ENCODE measurements around the gene PTAR1.

The PTAR1 gene

DNA sequence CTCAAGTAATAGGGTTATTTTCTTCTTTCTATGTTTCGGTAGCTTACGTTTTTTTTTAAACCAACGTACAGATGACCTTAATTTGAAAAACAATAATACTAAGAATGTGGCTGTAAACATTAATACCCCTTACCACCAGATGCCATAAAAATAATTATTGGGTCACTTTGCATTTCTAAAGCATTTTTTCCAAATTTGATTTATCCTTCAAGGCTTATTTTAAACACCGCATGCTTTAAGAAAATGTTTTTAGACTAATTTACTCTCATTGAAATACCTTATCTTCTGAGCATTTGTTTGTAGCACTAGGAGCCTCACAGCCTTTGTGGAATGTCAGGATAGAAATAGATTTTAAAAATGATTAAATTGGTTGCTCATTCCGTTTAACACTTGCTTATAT, 81.9 kb downstream of the PTAR1 start:
- Histone ChIP-seq H3K79me2 (ENCODE audit: control insufficient read depth, insufficient read depth, low read length) (no peaks in the 10 kb centered on the region), H2BK15ac (replicated peaks; ENCODE audit: low read depth) (no peak overlapping the region), H4K8ac (ENCODE audit: low read depth, low read length) (no peak overlapping the region), H3K9ac (ENCODE audit: low read length) (no peak overlapping the region), H3K18ac (ENCODE audit: low read length) (no peak overlapping the region), H3K36me3 (ENCODE audit: control insufficient read depth, insufficient read depth, low read length) (no peaks in the 10 kb centered on the region), H2AK5ac (ENCODE audit: low read length) (no peak overlapping the region), H2BK5ac (ENCODE audit: low read length) (no peak overlapping the region), H3K27me3 (ENCODE audit: insufficient read depth, low read length, poor library complexity) (no peaks in the 10 kb centered on the region), H3K27ac (ENCODE audit: low read depth, low read length) (no peak overlapping the region), H3K4me2 (ENCODE audit: low read length) (no peak overlapping the region), H3K4me1 (ENCODE audit: control insufficient read depth, low read depth, low read length) (no peaks in the 10 kb centered on the region), H3K79me1 (ENCODE audit: low read length) (no peaks in the 10 kb centered on the region), H3K56ac (ENCODE audit: low read length) (no peak overlapping the region), H3K4ac (ENCODE audit: low read depth, low read length) (no peak overlapping the region), H4K5ac (ENCODE audit: low read length) (no peak overlapping the region), H2BK120ac (ENCODE audit: low read depth, low read length) (no peak overlapping the region), H3K23ac (ENCODE audit: low read length) (no peak overlapping the region), H3K4me3 (ENCODE audit: low read length) (no peak overlapping the region)
- DNase-seq, result no peak
- no CpG with 5 or more reads among the region's 5 CpGs for WGBS (ENCODE audit: extremely low coverage, insufficient coverage, low lambda C conversion rate)

GRCh38 chr9:69675563-69675962, 84.2 kb downstream of the PTAR1 start:
- no peak overlapping the region for H3K4me2 ChIP-seq (ENCODE audit: low read length)
- no CpG with 5 or more reads among the region's 3 CpGs for WGBS (ENCODE audit: extremely low coverage, insufficient coverage, low lambda C conversion rate)
- H3K18ac ChIP-seq (ENCODE audit: low read length), result no peak overlapping the region
- H3K56ac ChIP-seq (ENCODE audit: low read length), result no peak overlapping the region
- H3K4ac ChIP-seq (ENCODE audit: low read depth, low read length), result no peak overlapping the region
- no peaks in the 10 kb centered on the region for H3K27me3 ChIP-seq (ENCODE audit: insufficient read depth, low read length, poor library complexity)
- H2BK5ac ChIP-seq (ENCODE audit: low read length), result no peak overlapping the region
- no peak overlapping the region for H3K27ac ChIP-seq (ENCODE audit: low read depth, low read length)
- H3K79me1 ChIP-seq (ENCODE audit: low read length), result no peaks in the 10 kb centered on the region
- no peak for DNase-seq
- no peaks in the 10 kb centered on the region for H3K4me1 ChIP-seq (ENCODE audit: control insufficient read depth, low read depth, low read length)
- no peak overlapping the region for H3K23ac ChIP-seq (ENCODE audit: low read length)
- no peaks in the 10 kb centered on the region for H3K79me2 ChIP-seq (ENCODE audit: control insufficient read depth, insufficient read depth, low read length)
- no peak overlapping the region for H3K9ac ChIP-seq (ENCODE audit: low read length)
- no peaks in the 10 kb centered on the region for H3K36me3 ChIP-seq (ENCODE audit: control insufficient read depth, insufficient read depth, low read length)
- H2AK5ac ChIP-seq (ENCODE audit: low read length), result no peak overlapping the region
- H4K5ac ChIP-seq (ENCODE audit: low read length), result no peak overlapping the region
- no peak overlapping the region for H4K8ac ChIP-seq (ENCODE audit: low read depth, low read length)
- no peak overlapping the region for H3K4me3 ChIP-seq (ENCODE audit: low read length)
- H2BK15ac ChIP-seq (replicated peaks; ENCODE audit: low read depth), result no peak overlapping the region
- no peak overlapping the region for H2BK120ac ChIP-seq (ENCODE audit: low read depth, low read length)

GRCh38 chr9:69674716-69675438, 84.9 kb downstream of the PTAR1 start:
- Histone ChIP-seq H3K27ac (ENCODE audit: low read depth, low read length) (no peak overlapping the region), H3K4me2 (ENCODE audit: low read length) (no peak overlapping the region), H3K27me3 (ENCODE audit: insufficient read depth, low read length, poor library complexity) (no peaks in the 10 kb centered on the region), H3K4me1 (ENCODE audit: control insufficient read depth, low read depth, low read length) (no peaks in the 10 kb centered on the region), H2BK5ac (ENCODE audit: low read length) (no peak overlapping the region), H3K56ac (ENCODE audit: low read length) (no peak overlapping the region), H2AK5ac (ENCODE audit: low read length) (no peak overlapping the region), H3K79me1 (ENCODE audit: low read length) (no peaks in the 10 kb centered on the region), H3K23ac (ENCODE audit: low read length) (no peak overlapping the region), H3K18ac (ENCODE audit: low read length) (no peak overlapping the region), H3K36me3 (ENCODE audit: control insufficient read depth, insufficient read depth, low read length) (no peaks in the 10 kb centered on the region), H3K9ac (ENCODE audit: low read length) (no peak overlapping the region), H3K79me2 (ENCODE audit: control insufficient read depth, insufficient read depth, low read length) (no peaks in the 10 kb centered on the region), H3K4ac (ENCODE audit: low read depth, low read length) (no peak overlapping the region), H2BK120ac (ENCODE audit: low read depth, low read length) (no peak overlapping the region), H2BK15ac (replicated peaks; ENCODE audit: low read depth) (no peak overlapping the region), H4K8ac (ENCODE audit: low read depth, low read length) (no peak overlapping the region), H4K5ac (ENCODE audit: low read length) (no peak overlapping the region), H3K4me3 (ENCODE audit: low read length) (no peak overlapping the region)
- no peak for DNase-seq
- no CpG with 5 or more reads among the region's 3 CpGs for WGBS (ENCODE audit: extremely low coverage, insufficient coverage, low lambda C conversion rate)

DNA sequence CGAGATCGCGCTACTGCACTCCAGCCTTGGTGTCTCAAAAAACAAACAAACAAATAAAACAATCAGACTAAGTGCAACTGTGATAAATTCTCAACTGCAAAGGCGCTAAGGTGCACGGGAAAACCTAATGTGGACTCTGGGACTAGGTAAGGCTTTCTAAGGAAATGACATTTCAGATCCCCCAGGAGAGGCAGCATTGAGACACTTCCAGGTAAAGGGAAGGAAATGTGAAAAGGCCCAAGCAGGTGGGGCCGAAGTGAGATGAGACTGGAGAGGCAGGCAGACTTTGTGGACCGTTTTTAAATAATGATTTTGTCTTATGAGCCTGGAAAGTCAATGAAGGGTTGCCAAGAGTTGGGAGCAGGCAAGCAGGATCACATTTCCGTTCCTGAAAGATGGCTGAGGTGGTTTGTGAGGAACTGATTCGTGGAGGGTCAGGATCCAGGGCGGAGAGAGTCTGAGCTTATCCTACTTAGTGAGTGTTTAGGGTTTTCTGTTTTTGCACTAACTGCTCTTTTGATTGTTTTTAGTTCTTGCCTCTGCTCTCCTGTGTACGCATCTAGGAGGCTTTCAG, 85.6 kb downstream of the PTAR1 start:
- no peak overlapping the region for H3K4me3 ChIP-seq (ENCODE audit: low read length)
- H3K4ac ChIP-seq (ENCODE audit: low read depth, low read length), result no peak overlapping the region
- no peak overlapping the region for H3K9ac ChIP-seq (ENCODE audit: low read length)
- no peaks in the 10 kb centered on the region for H3K4me1 ChIP-seq (ENCODE audit: control insufficient read depth, low read depth, low read length)
- no peak overlapping the region for H4K5ac ChIP-seq (ENCODE audit: low read length)
- no peak overlapping the region for H2AK5ac ChIP-seq (ENCODE audit: low read length)
- no peak overlapping the region for H4K8ac ChIP-seq (ENCODE audit: low read depth, low read length)
- no peaks in the 10 kb centered on the region for H3K79me2 ChIP-seq (ENCODE audit: control insufficient read depth, insufficient read depth, low read length)
- H3K23ac ChIP-seq (ENCODE audit: low read length), result no peak overlapping the region
- H2BK5ac ChIP-seq (ENCODE audit: low read length), result no peak overlapping the region
- no CpG with 5 or more reads among the region's 11 CpGs for WGBS (ENCODE audit: extremely low coverage, insufficient coverage, low lambda C conversion rate)
- H3K4me2 ChIP-seq (ENCODE audit: low read length), result no peak overlapping the region
- no peaks in the 10 kb centered on the region for H3K36me3 ChIP-seq (ENCODE audit: control insufficient read depth, insufficient read depth, low read length)
- peak overlapping the region; percentile 25 for H3K56ac ChIP-seq (ENCODE audit: low read length)
- H2BK15ac ChIP-seq (replicated peaks; ENCODE audit: low read depth), result no peak overlapping the region
- no peaks in the 10 kb centered on the region for H3K79me1 ChIP-seq (ENCODE audit: low read length)
- no peaks in the 10 kb centered on the region for H3K27me3 ChIP-seq (ENCODE audit: insufficient read depth, low read length, poor library complexity)
- H3K18ac ChIP-seq (ENCODE audit: low read length), result no peak overlapping the region
- no peak overlapping the region for H2BK120ac ChIP-seq (ENCODE audit: low read depth, low read length)
- peak; percentile 68 for DNase-seq
- no peak overlapping the region for H3K27ac ChIP-seq (ENCODE audit: low read depth, low read length)

DNA sequence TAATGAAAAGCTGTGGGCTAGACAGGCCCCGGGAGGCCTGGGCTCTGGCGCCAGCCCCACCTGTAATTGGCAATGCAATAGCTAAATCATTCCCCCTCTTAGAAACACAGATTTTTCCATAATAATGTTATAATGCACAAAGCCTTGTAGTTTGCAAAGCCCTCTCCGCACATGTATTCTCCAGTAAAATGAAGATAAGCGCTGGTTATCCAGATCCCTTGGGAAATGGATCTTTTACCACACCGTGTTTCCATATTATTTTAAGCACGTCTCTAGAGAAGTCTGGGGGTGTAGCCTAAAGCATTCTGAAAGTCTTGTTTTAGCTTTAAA, 86.5 kb downstream of the PTAR1 start:
- Histone ChIP-seq H2BK120ac (ENCODE audit: low read depth, low read length) (no peak overlapping the region), H3K4me2 (ENCODE audit: low read length) (peak overlapping the region; percentile 14), H3K56ac (ENCODE audit: low read length) (peak overlapping the region; percentile 73), H3K27ac (ENCODE audit: low read depth, low read length) (no peak overlapping the region), H4K8ac (ENCODE audit: low read depth, low read length) (no peak overlapping the region), H2AK5ac (ENCODE audit: low read length) (no peak overlapping the region), H3K23ac (ENCODE audit: low read length) (no peak overlapping the region), H3K4me3 (ENCODE audit: low read length) (no peak overlapping the region), H2BK5ac (ENCODE audit: low read length) (no peak overlapping the region), H3K9ac (ENCODE audit: low read length) (peak overlapping the region; percentile 39), H2BK15ac (replicated peaks; ENCODE audit: low read depth) (no peak overlapping the region), H3K36me3 (ENCODE audit: control insufficient read depth, insufficient read depth, low read length) (no peaks in the 10 kb centered on the region), H4K5ac (ENCODE audit: low read length) (no peak overlapping the region), H3K79me1 (ENCODE audit: low read length) (no peaks in the 10 kb centered on the region), H3K79me2 (ENCODE audit: control insufficient read depth, insufficient read depth, low read length) (no peaks in the 10 kb centered on the region), H3K18ac (ENCODE audit: low read length) (no peak overlapping the region), H3K27me3 (ENCODE audit: insufficient read depth, low read length, poor library complexity) (no peaks in the 10 kb centered on the region), H3K4ac (ENCODE audit: low read depth, low read length) (no peak overlapping the region), H3K4me1 (ENCODE audit: control insufficient read depth, low read depth, low read length) (no peaks in the 10 kb centered on the region)
- DNase-seq, result no peak
- no CpG with 5 or more reads among the region's 6 CpGs for WGBS (ENCODE audit: extremely low coverage, insufficient coverage, low lambda C conversion rate)

All from mesendoderm (in vitro differentiated cells).